DMS 273 (cell line): ENCODE results near the gene NECAB3.
"Not testable (repeated sequence)": the region's sequence is repeated elsewhere in the genome, so short reads cannot be mapped to it uniquely, and the experiment has no call there.

Source experiments
- DNase-seq: peaks from one replicate; lab custom pipeline; 2025; ENCODE audit not compliant: unreplicated experiment; lab: John Stamatoyannopoulos, UW

The NECAB3 gene

DNA sequence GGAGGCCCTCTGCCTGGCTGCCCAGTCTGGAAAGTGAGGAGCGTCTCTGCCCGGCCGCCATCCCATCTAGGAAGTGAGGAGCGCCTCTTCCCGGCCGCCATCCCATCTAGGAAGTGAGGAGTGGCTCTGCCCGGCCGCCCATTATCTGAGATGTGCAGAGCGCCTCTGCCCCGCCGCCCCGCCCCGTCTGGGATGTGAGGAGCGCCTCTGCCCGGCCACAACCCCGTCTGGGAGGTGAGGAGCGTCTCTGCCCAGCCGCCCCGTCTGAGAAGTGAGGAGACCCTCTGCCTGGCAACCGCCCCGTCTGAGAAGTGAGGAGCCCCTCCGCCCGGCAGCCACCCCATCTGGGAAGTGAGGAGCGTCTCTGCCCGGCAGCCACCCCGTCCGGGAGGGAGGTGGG lies 24.7 kb upstream of the NECAB3 start:
- DNase-seq: not testable (repeated sequence)

DNA sequence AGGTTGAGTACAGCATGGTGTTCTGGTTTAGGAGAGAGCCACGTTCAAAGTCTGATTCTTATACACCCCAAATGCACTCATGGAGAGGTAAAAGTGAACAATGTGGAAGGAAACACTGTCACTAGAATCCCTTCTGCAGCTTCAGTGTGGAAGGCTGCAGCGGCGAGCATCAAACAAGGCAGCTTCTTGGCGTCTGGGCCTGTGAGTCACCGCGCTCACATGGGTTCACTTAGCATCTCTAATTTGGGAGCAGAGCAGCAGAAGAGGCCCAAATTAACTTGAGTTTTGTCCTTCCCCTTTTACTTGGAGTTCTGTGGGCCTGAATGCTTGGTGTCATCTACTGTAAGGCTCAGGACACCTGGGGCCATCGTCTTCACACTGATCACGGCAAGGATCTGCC lies 22.9 kb upstream of the NECAB3 start:
- DNase-seq: no peak

- no peak for DNase-seq
Observed at GRCh38 chr20:33696448-33696847, 22.2 kb upstream of the NECAB3 start.

GRCh38 chr20:33694639-33695012 lies 20.4 kb upstream of the NECAB3 start:
- peak; percentile 57 for DNase-seq

GRCh38 chr20:33693741-33694638 lies 19.8 kb upstream of the NECAB3 start:
- peak; percentile 57 for DNase-seq

- no peak for DNase-seq
Observed at GRCh38 chr20:33693289-33693688, 19.1 kb upstream of the NECAB3 start.

DNA sequence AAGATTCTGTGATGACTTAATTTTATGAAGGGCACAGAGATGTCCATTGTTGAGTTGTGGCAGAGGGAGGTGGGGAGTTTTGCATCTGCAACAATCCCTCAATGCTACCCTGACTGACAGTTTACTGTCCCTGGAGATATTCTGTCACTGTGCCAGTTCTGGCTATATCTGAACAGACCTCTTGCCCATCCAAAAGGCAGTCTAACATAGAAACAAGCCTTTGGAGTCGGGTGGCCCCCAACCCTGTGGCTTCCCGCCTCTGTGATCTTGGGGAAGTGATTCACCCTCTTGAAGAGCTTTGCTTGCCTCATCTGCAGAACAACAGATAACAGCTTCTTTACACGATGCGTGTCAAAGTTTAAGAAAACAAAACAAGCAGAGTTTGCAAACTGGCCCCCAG lies 15.7 kb upstream of the NECAB3 start:
- DNase-seq: no peak

DNA sequence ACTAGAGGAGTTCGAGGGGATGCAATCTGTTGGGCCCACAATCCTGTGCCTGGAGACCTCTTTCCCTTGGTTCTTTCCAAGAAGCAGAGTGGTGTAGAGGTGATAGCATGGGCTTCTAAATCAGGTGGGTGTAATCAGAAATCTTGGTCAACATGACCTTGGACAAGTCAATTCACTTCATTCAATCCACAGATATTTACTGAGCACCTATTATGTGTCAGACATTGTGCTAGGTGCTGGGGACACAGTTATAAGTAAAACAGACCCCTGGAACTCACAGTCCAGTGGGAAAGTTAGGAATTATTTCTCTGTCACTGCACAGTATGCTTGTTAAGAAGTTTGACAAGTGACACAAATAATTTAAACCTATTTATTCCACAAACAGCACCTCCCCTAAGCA lies 15.3 kb upstream of the NECAB3 start:
- no peak for DNase-seq

- DNase-seq: no peak
Observed at GRCh38 chr20:33688938-33689424, 14.8 kb upstream of the NECAB3 start.

- no peak for DNase-seq
Observed at GRCh38 chr20:33687993-33688937, 14.0 kb upstream of the NECAB3 start.

GRCh38 chr20:33687370-33687915 lies 13.2 kb upstream of the NECAB3 start:
- DNase-seq: no peak

DNA sequence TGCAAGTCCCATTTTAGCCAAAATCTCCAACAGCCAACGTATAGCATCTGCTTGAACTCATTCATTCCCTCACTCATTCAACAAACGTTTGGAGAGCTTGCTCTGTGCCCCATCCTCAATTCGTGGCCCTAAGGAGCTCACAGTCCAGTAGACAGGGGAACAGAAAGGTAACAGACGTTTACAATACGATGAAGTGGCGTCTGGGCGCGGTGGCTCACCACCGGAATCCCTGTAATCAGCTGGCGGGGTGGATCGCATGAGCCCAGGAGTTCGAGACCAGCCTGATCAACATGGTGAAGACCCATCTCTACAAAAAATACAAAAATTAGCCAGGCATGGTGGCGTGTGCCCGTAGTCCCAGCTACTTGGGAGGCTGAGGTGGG lies 12.7 kb upstream of the NECAB3 start:
- no peak for DNase-seq

DNA sequence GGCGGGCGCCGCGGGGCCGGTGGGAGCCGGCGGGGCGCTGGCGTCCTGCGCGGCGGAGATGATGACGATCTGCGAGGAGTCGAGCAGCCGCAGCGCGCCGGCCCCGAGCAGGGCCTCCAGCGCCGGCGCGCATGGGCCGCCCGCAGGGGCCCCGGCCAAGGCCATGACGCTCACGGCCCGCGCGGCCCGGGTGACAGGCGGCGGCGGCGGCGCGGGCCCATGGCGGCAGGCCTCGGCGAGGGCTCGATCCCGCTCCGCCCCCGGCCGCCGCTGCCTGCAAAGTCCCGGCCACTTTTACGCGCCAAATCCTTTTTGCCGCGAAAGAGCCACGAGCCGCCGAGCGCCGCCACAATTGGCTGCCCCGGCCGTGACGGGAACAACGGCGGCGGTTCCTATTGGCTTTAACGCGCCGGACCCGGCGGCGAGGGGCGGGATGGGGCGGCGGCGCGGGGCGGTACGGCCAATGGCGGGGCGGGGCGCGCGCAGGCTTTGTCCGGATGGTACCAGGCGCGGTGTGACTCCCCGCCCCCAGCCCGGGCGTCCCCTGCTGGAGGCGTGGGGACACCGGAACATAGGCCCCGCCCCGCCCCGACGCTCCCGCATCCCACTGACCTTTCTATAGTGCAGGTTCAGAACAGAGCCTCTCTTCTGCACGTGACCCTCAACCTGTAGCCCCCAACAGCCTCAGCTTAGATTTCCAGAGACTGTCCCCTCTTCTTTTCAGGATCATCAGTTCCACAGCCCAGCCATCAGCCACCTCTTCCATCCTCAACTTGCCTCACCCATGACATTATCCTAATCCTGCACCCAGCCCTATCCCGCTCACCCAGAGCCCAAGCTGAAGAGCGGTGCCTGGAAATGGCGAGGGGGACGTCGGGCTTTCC lies 12.1 kb upstream of the NECAB3 start, which contains the start of gene E2F1:
Gene E2F1, minus strand, starts transcription at position 286 of the 884 bp plus-strand sequence. Its CDS starts 121 bp downstream, at position 165.
- DNase-seq: peak; percentile 99

GRCh38 chr20:33685328-33686099 lies 11.3 kb upstream of the NECAB3 start:
- peak; percentile 96 for DNase-seq

DNA sequence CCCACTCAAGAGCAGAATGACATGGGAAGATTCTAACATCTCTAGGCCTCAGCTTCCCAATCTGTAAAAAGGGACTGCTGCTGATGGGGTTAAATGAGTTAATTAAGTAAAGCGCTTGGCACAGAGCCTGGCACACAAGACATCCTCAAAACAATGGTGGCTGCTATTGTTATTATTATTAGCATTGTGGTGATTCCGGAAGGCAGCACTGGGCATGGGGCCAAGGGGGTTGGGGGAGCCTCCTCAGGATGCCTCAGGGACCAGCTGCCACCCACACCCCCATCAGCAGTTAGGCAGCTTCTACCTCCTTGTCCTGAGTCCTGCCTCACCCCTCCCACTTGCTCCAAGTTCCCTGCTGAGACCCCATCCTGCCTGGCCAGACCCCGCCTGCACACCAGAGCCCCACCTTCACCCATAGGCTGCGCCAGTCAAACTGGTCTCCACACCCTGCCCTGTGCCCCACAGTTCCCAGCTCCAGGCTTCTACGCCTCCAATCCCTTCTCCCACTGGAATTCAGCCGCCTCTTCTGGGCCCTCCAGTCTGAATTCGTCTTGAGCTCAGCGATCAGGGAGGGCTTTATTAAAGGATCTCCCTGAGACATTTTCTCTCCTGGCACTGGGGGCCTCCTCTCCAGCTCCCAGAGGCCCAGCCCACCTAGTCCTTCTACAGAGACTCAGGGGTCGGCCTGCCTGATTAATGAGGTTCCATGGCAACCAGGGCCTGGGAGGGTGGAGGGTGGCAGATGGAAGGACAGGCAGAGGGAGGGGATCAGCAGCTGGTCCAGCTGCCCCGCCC lies 10.5 kb upstream of the NECAB3 start:
- peak; percentile 96 for DNase-seq

DNA sequence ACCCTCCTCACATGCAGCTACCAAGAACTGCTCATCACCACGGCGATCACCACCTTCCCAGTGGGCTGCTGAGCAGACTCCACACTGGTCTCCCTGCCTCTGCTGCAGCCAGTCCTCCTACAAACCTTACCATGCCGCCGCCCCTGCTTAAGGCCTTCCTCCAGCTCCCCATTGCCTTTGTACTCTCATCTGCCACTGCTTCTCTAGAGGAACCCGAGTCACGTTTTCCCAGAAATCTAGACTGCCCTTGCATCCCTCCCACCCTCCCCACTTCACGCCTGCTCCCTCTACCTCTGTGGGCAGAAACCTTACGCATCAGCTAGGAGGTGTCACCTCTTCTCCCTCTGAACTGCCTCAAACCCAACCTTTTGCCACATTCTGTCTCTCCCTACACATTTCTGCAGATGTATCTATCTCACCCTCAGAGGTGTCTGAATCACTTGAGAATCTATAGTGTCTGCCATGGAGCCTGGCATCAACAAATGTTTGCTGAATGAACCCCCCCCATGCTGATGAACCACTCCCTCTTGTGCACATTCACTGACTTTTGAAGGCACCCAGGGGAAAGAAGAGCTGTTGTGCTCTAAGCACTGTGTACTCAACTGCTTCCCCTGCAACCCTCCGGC lies 7.6 kb upstream of the NECAB3 start:
- no peak for DNase-seq

DNA sequence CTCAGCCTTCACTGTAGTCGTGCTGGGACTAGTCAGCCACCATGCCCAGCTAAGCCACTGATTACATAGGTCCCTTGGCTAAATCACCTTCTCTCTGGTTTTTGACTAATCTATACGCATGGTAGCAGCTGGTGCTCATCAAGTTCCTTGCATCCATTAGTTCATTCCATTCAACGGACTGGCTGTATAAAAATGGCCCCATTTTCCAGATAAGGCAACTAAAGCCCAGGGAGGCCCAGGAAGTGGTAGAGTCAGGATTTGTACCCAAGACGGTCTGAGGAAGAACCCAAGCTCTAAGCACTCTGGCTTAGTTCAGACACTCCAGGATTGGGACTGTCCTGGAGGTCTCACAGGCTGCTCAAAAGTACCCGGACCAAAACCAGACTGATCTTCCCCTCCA lies 7.1 kb upstream of the NECAB3 start:
- no peak for DNase-seq

DNA sequence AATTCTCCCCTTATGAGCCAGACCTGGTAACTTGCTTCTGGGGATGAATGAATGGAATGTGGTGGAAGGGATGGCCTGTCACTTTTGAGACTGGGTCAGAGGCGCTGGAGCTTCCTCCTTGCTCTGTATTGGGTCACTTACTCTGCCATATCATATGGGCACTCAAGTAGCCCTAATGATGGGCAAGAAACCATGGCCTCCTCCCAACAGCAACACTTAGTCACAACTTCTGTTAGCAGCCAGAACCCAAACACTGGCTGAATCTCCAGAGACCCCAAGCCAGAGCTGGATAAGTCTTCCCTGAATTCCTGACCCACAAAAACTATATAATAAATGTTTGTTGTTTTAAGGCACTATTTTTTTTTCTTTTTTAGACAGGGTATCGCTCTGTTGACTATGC lies 6.5 kb upstream of the NECAB3 start:
- DNase-seq: no peak
